ENCODE data around the gene PTPRG.

Gene PTPRG

GRCh38 chr3:62036726-62037125, 475.4 kb downstream of the PTPRG start:
- TF ChIP-seq TAF1 (IDR thresholded peaks at IDR 0.05; ENCODE audit: borderline replicate concordance, insufficient read depth, low read length) = no peak
- no peak for TF ChIP-seq SIN3A (IDR thresholded peaks at IDR 0.05; ENCODE audit: borderline replicate concordance, insufficient read depth, low read length)
- TF ChIP-seq FOXP2 (optimal IDR thresholded peaks at IDR 0.05; ENCODE audit: borderline replicate concordance, extremely low read depth, extremely low read length, insufficient read depth) = no peak
- no peak for TF ChIP-seq POLR2AphosphoS5 (IDR thresholded peaks at IDR 0.05; ENCODE audit: low read depth, low read length)
- TF ChIP-seq REST (IDR thresholded peaks at IDR 0.05; ENCODE audit: insufficient read depth in 1 of 2, low read depth in 2 of 2, low read length in 2 of 2) = no peak

GRCh38 chr3:62039586-62039985, 478.2 kb downstream of the PTPRG start:
- no peak for TF ChIP-seq TAF1 (IDR thresholded peaks at IDR 0.05; ENCODE audit: borderline replicate concordance, insufficient read depth, low read length)
- no peak for TF ChIP-seq FOXP2 (optimal IDR thresholded peaks at IDR 0.05; ENCODE audit: borderline replicate concordance, extremely low read depth, extremely low read length, insufficient read depth)
- no peak for TF ChIP-seq POLR2AphosphoS5 (IDR thresholded peaks at IDR 0.05; ENCODE audit: low read depth, low read length)
- TF ChIP-seq REST (IDR thresholded peaks at IDR 0.05; ENCODE audit: insufficient read depth in 1 of 2, low read depth in 2 of 2, low read length in 2 of 2) = no peak
- TF ChIP-seq SIN3A (IDR thresholded peaks at IDR 0.05; ENCODE audit: borderline replicate concordance, insufficient read depth, low read length) = no peak

GRCh38 chr3:62041681-62042080, 480.3 kb downstream of the PTPRG start:
- TF ChIP-seq SIN3A (IDR thresholded peaks at IDR 0.05; ENCODE audit: borderline replicate concordance, insufficient read depth, low read length) (no peak), FOXP2 (optimal IDR thresholded peaks at IDR 0.05; ENCODE audit: borderline replicate concordance, extremely low read depth, extremely low read length, insufficient read depth) (no peak), REST (IDR thresholded peaks at IDR 0.05; ENCODE audit: insufficient read depth in 1 of 2, low read depth in 2 of 2, low read length in 2 of 2) (no peak), POLR2AphosphoS5 (IDR thresholded peaks at IDR 0.05; ENCODE audit: low read depth, low read length) (no peak), TAF1 (IDR thresholded peaks at IDR 0.05; ENCODE audit: borderline replicate concordance, insufficient read depth, low read length) (no peak)

DNA sequence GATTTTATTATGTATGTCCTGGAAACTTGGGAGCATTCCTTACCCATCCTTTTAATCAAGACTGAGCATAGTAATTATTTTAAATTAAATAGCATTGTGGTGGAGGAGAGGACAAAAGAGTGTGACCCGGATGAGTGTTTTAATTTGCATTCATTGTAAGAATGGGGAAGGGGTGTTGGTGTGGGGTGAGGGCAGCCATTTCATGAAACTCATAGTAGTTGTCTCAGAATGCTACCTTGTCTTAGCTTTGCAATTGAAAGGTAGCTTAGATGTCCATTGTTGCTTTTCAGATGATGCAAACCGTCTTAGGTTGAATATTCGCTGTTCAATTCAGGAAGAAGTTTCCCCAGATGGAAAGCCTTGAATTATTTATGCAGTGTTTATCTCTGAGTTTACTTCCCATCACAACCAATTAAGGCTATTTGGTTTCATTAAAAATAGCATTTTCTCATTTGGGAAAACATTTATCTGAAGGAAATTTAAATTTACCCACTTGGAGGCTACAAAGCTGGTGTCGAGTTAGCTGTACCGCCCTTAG, 483.6 kb downstream of the PTPRG start:
- TF ChIP-seq FOXP2 (optimal IDR thresholded peaks at IDR 0.05; ENCODE audit: borderline replicate concordance, extremely low read depth, extremely low read length, insufficient read depth) = no peak
- no peak for TF ChIP-seq SIN3A (IDR thresholded peaks at IDR 0.05; ENCODE audit: borderline replicate concordance, insufficient read depth, low read length)
- TF ChIP-seq TAF1 (IDR thresholded peaks at IDR 0.05; ENCODE audit: borderline replicate concordance, insufficient read depth, low read length) = no peak
- TF ChIP-seq POLR2AphosphoS5 (IDR thresholded peaks at IDR 0.05; ENCODE audit: low read depth, low read length) = no peak
- TF ChIP-seq REST (IDR thresholded peaks at IDR 0.05; ENCODE audit: insufficient read depth in 1 of 2, low read depth in 2 of 2, low read length in 2 of 2) = no peak

DNA sequence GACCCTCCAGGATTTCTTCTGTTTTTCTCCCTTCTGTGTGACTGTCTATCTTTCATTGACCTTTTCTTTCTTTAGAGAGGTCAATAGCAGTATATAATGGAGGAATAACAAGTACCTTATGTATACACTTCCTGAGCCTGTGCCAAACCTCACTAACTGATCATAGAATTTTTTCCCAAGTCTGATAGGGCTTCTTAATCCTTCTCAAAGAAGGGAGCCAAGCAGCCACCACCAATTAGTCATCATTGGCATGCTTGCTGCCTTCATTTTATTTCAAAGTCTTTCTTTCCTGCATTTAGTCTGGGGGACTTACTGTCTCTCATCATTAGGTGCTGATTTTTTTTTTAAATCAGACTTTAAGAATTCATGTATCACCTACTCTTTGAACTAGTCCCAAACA, 485.0 kb downstream of the PTPRG start:
- TF ChIP-seq POLR2AphosphoS5 (IDR thresholded peaks at IDR 0.05; ENCODE audit: low read depth, low read length) (no peak), FOXP2 (optimal IDR thresholded peaks at IDR 0.05; ENCODE audit: borderline replicate concordance, extremely low read depth, extremely low read length, insufficient read depth) (no peak), SIN3A (IDR thresholded peaks at IDR 0.05; ENCODE audit: borderline replicate concordance, insufficient read depth, low read length) (no peak), TAF1 (IDR thresholded peaks at IDR 0.05; ENCODE audit: borderline replicate concordance, insufficient read depth, low read length) (no peak), REST (IDR thresholded peaks at IDR 0.05; ENCODE audit: insufficient read depth in 1 of 2, low read depth in 2 of 2, low read length in 2 of 2) (no peak)

Data from PFSK-1 (cell line).